Thymus (tissue), 11 donors: ENCODE data around the gene EPGN. TPM values are rescaled to one million over a fixed set of nuclear protein-coding genes. Genes with fewer than 3 reads are reported as not detected.

ENCODE experiments used
- DNase-seq, 9 donors: peaks; one replicate each; pipeline ENCODE4 v3.0.0-alpha.2; 2013; ENCODE audit warnings: low spot score in 9 of 9, low read depth in 6 of 9, missing footprints in 1 of 9
- H3K27ac ChIP-seq, 2 donors: one replicate each; pipeline ENCODE4 v1.5.1; 2013; ENCODE audit warnings: control low read depth in 1 of 2, low read depth in 1 of 2, low read length in 1 of 2, mild to moderate bottlenecking in 1 of 2, moderate library complexity in 1 of 2
- H3K27me3 ChIP-seq, 2 donors: one replicate each; pipeline ENCODE4 v1.5.1; 2013; ENCODE audit warnings: low read length in 1 of 2; ENCODE audit not compliant: control insufficient read depth in 2 of 2, insufficient read depth in 1 of 2
- H3K36me3 ChIP-seq, 2 donors: one replicate each; pipeline ENCODE4 v1.5.1; 2013; ENCODE audit warnings: low read length in 1 of 2, mild to moderate bottlenecking in 1 of 2, moderate library complexity in 1 of 2; ENCODE audit not compliant: control insufficient read depth in 2 of 2, insufficient read depth in 2 of 2
- H3K4me1 ChIP-seq, 2 donors: one replicate each; pipeline ENCODE4 v1.5.1; 2013; ENCODE audit warnings: low read length in 2 of 2; ENCODE audit not compliant: control insufficient read depth in 2 of 2, insufficient read depth in 2 of 2
- H3K4me3 ChIP-seq, 2 donors: one replicate each; pipeline ENCODE4 v1.5.1; 2013; ENCODE audit warnings: low read length in 2 of 2, control low read depth in 1 of 2, mild to moderate bottlenecking in 1 of 2
- H3K9me3 ChIP-seq, 2 donors: one replicate each; pipeline ENCODE4 v1.5.1; 2013; ENCODE audit warnings: low read length in 1 of 2, mild to moderate bottlenecking in 1 of 2; ENCODE audit not compliant: control insufficient read depth in 2 of 2, insufficient read depth in 1 of 2
- WGBS: extraction: QIAGEN DNeasy Blood & Tissue Kit; methylation state at CpG from one replicate; pipeline ENCODE4 v1.1.7; 2013; 5-methylcytosine and 5-hydroxymethylcytosine counted together
- polyA plus RNA-seq: library from polyadenylated mRNA; stranded (reverse); fragments of 200-250 nt; gene quantifications from one replicate; pipeline ENCODE4 v1.2.3, GENCODE V29; 2013
- total RNA-seq: library from RNA; stranded (reverse); fragments of 120-200 nt; gene quantifications from one replicate; pipeline ENCODE4 v1.2.4, GENCODE V29; 2013
- donor health status: healthy.

EPGN gene
- total and polyA plus RNA-seq, 2 donors: 0.52 to 5.8 TPM

GRCh38 chr4:74327762-74328161 lies 19.5 kb downstream of the EPGN start:
- Histone ChIP-seq H3K9me3 (no peaks in the 10 kb centered on the region), H3K4me1 (no peaks in the 10 kb centered on the region), H3K4me3 (no peak overlapping the region), H3K36me3 (no peaks in the 10 kb centered on the region), H3K27me3 (no peaks in the 10 kb centered on the region), H3K27ac (no peak overlapping the region)
- DNase-seq: no peak
- WGBS: 88% methylated on average over 3 of the region's 3 CpGs

- no peak for DNase-seq
- no peaks in the 10 kb centered on the region for H3K27me3 ChIP-seq
- H3K36me3 ChIP-seq: no peaks in the 10 kb centered on the region
- no peaks in the 10 kb centered on the region for H3K9me3 ChIP-seq
- WGBS: 99% methylated on average over 1 of the region's 1 CpG
- H3K4me3 ChIP-seq: no peak overlapping the region
- no peak overlapping the region for H3K27ac ChIP-seq
- H3K4me1 ChIP-seq: no peaks in the 10 kb centered on the region
These were observed 20.2 kb downstream of the EPGN start for GRCh38 chr4:74328501-74328900.

GRCh38 chr4:74329307-74329706 lies 21.0 kb downstream of the EPGN start:
- no peaks in the 10 kb centered on the region for H3K4me1 ChIP-seq
- DNase-seq: no peak
- H3K27me3 ChIP-seq: no peaks in the 10 kb centered on the region
- no peaks in the 10 kb centered on the region for H3K36me3 ChIP-seq
- H3K4me3 ChIP-seq: no peak overlapping the region
- no peak overlapping the region for H3K27ac ChIP-seq
- H3K9me3 ChIP-seq: no peaks in the 10 kb centered on the region

- no peaks in the 10 kb centered on the region for H3K27me3 ChIP-seq
- H3K36me3 ChIP-seq: no peaks in the 10 kb centered on the region
- no peak overlapping the region for H3K27ac ChIP-seq
- no peak overlapping the region for H3K4me3 ChIP-seq
- DNase-seq: no peak
- WGBS: 58% methylated on average over 9 of the region's 9 CpGs
- no peaks in the 10 kb centered on the region for H3K9me3 ChIP-seq
- H3K4me1 ChIP-seq: no peaks in the 10 kb centered on the region
These were observed 22.1 kb downstream of the EPGN start for GRCh38 chr4:74330295-74330750.

GRCh38 chr4:74331252-74331651 lies 23.0 kb downstream of the EPGN start:
- H3K27ac ChIP-seq: no peak overlapping the region
- no peaks in the 10 kb centered on the region for H3K27me3 ChIP-seq
- no peak for DNase-seq
- no peaks in the 10 kb centered on the region for H3K36me3 ChIP-seq
- no peaks in the 10 kb centered on the region for H3K4me1 ChIP-seq
- H3K4me3 ChIP-seq: no peak overlapping the region
- 92% methylated on average over 2 of the region's 2 CpGs for whole genome bisulfite sequencing
- no peaks in the 10 kb centered on the region for H3K9me3 ChIP-seq

- Histone ChIP-seq H3K27ac (no peak overlapping the region), H3K4me3 (no peak overlapping the region), H3K4me1 (no peaks in the 10 kb centered on the region), H3K9me3 (no peaks in the 10 kb centered on the region), H3K36me3 (no peaks in the 10 kb centered on the region), H3K27me3 (no peaks in the 10 kb centered on the region)
- DNase-seq: no peak
These were observed 23.7 kb downstream of the EPGN start for GRCh38 chr4:74331944-74332343.

GRCh38 chr4:74334636-74335035 lies 26.4 kb downstream of the EPGN start:
- Histone ChIP-seq H3K36me3 (no peaks in the 10 kb centered on the region), H3K27me3 (no peaks in the 10 kb centered on the region), H3K4me1 (no peaks in the 10 kb centered on the region), H3K9me3 (no peaks in the 10 kb centered on the region), H3K4me3 (no peak overlapping the region), H3K27ac (no peak overlapping the region)
- 92% methylated on average over 7 of the region's 7 CpGs for WGBS
- no peak for DNase-seq

- 72% methylated on average over 5 of the region's 5 CpGs for WGBS
- H3K36me3 ChIP-seq: no peaks in the 10 kb centered on the region
These were observed 27.2 kb downstream of the EPGN start for GRCh38 chr4:74335341-74336021.

GRCh38 chr4:74338792-74339333 lies 30.6 kb downstream of the EPGN start:
- 95% methylated on average over 4 of the region's 4 CpGs for WGBS
- H3K27ac ChIP-seq: no peak overlapping the region

More at GRCh38 chr4:74335341-74336021, 27.2 kb downstream of the EPGN start:
- no peak for DNase-seq
- Histone ChIP-seq H3K9me3 (no peaks in the 10 kb centered on the region), H3K27me3 (no peaks in the 10 kb centered on the region), H3K4me3 (no peak overlapping the region), H3K4me1 (no peaks in the 10 kb centered on the region), H3K27ac (no peak overlapping the region)

More at GRCh38 chr4:74338792-74339333, 30.6 kb downstream of the EPGN start:
- Histone ChIP-seq H3K27me3 (no peaks in the 10 kb centered on the region), H3K9me3 (peaks cover 0 to 2% of the 10 kb centered on the region in 2 donors), H3K36me3 (no peaks in the 10 kb centered on the region), H3K4me1 (no peaks in the 10 kb centered on the region), H3K4me3 (no peak overlapping the region)
- DNase-seq: no peak
